ENCODE results near the gene MCAM. TPM values are rescaled to one million over a fixed set of nuclear protein-coding genes. Genes with fewer than 3 reads are reported as not detected.

Gene MCAM
- total RNA-seq, 1 donor, result 11.2 TPM

Small RNAs within 50 kb of the gene (small RNA-seq; reads per million reads assigned to genes)
- gene RF01225, result not detected
- gene RNU6-262P, result not detected

Other genes starting within 250 kb of the MCAM start
- 35.1 and 37.1 TPM in 2 replicates for gene VPS11, start 249.3 kb downstream of the MCAM start, total RNA-seq
- 5.0 and 8.7 TPM in 2 replicates for gene HMBS, start 232.2 kb downstream of the MCAM start, total RNA-seq
- gene DPAGT1, start 215.3 kb downstream of the MCAM start, total RNA-seq, result 20.3 and 22.1 TPM in 2 replicates
- gene C2CD2L, start 209.8 kb downstream of the MCAM start, total RNA-seq, result 5.0 and 6.2 TPM in 2 replicates
- 20.6 and 22.8 TPM in 2 replicates for gene HINFP, start 195.6 kb downstream of the MCAM start, total RNA-seq
- under 0.01 TPM in 1 of 2 replicates, not detected in the other for gene ABCG4, start 168.1 kb downstream of the MCAM start, total RNA-seq
- gene NLRX1, start 148.4 kb downstream of the MCAM start, total RNA-seq, result 24.2 and 29.7 TPM in 2 replicates
- gene NHERF4, start 131.7 kb downstream of the MCAM start, total RNA-seq, result not detected in 2 replicates
- 9.0 and 9.7 TPM in 2 replicates for gene CBL, start 110.8 kb downstream of the MCAM start, total RNA-seq
- gene RNF26, start 17.4 kb upstream of the MCAM start, total RNA-seq, result 4.0 and 5.0 TPM in 2 replicates
- gene C1QTNF5, start 23.8 kb upstream of the MCAM start, total RNA-seq, result 35.9 and 41.3 TPM in 2 replicates
- not detected in 2 replicates for gene MFRP, start 29.6 kb upstream of the MCAM start, total RNA-seq
- gene USP2, start 64.6 kb upstream of the MCAM start, total RNA-seq, result 0.29 and 0.36 TPM in 2 replicates
- gene THY1, start 106.0 kb upstream of the MCAM start, total RNA-seq, result 308 and 400 TPM in 2 replicates

Measured in osteoblast (primary cell).